ENCODE results near the gene ZNF423. TPM values are rescaled to one million over a fixed set of nuclear protein-coding genes. Genes with fewer than 3 reads are reported as not detected.

Gene ZNF423
- total RNA-seq, result 31.5 TPM

DNA sequence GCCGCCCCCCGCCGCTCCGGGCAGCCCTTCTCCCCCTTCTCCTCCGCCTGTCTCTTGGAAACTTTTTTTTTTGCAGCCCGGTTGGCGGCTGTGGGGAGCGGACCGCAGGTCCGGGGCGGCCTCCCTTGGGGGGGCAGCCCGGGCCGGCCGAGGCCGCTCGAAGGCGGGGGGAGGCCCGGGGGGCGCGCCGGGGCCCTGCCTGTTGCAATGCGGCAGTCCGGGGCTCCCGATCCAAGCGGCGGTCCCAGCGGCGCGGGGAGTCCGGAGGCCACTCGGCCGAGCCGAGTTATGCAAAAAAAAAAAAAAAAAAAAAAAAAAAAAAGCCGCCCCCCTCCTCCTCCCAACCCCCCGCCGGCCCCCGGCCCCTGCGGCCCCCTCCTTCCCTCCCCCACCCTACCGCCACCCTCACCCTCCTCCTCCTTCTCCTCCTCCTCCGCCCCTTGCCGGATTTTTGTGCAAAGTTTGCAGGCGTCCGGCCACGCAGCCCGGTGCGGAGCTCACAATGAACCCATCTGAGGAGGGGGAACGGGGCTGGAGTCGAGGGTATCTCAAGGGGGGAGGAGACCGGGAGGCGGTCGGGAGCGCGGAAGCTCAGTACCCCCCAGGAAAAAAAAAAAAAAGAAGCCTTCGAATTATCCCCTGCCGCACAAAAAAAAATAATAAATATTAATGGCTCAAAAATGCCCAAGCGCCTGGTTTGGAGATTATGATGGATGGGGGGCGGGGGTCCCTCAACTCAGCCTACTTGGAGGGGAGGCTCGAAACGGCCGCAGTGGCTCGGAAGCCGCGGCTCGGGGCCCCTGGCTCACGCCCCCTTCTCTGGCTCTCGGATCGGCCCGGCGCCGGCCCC, at the start of gene ZNF423:
Gene ZNF423, minus strand, starts transcription at position 291 of the 850 bp plus-strand sequence. CDS start 338 bp downstream, outside the sequence.

Small RNA genes within 50 kb of the gene (small RNA-seq; reads per million reads assigned to genes)
- not detected for gene MRPS21P7 (ENCODE audit: low replicate concordance)
- gene MRPS21P8 (ENCODE audit: low replicate concordance), result not detected

Other genes starting within 250 kb of the ZNF423 start
- gene CNEP1R1, start 169.1 kb upstream of the ZNF423 start, total RNA-seq, result 27.1 TPM
- 25.6 TPM for gene HEATR3, start 209.9 kb upstream of the ZNF423 start, total RNA-seq

Measured in metanephros (tissue), 2 donors.